AG04449 (cell line): Measurements from ENCODE around the gene ATE1.

Source experiments
- CTCF ChIA-PET: fragments of 350-600 bp; formaldehyde crosslinking; extraction: SDS; loops from one replicate; lab custom pipeline; 2021; ENCODE audit warnings: antibody characterized with exemption; lab: Yijun Ruan, JAX
- POLR2A ChIA-PET: fragments of 400-600, 350-600 bp; formaldehyde crosslinking; extraction: SDS; loops from one replicate; lab custom pipeline; 2020; ENCODE audit warnings: antibody characterized with exemption, inconsistent platforms; lab: Yijun Ruan, JAX
- DNase-seq: peaks from one replicate; pipeline ENCODE4 v3.0.0-alpha.2; 2010; ENCODE audit warnings: low read depth, low spot score
- H3K4me3 ChIP-seq: 2 replicates; pipeline ENCODE4 v1.5.1; 2011; ENCODE audit warnings: low read depth, mild to moderate bottlenecking, control low read depth, low read length
- TF ChIP-seq, protein P1 (sequence below): IDR thresholded peaks from one replicate; pipeline ENCODE4 v1.5.1; 2011; ENCODE audit warnings: mild to moderate bottlenecking, moderate library complexity, low read length, control low read depth, inconsistent platforms; ENCODE audit not compliant: insufficient read depth; ENCODE audit errors: missing control alignments

Gene ATE1

DNA sequence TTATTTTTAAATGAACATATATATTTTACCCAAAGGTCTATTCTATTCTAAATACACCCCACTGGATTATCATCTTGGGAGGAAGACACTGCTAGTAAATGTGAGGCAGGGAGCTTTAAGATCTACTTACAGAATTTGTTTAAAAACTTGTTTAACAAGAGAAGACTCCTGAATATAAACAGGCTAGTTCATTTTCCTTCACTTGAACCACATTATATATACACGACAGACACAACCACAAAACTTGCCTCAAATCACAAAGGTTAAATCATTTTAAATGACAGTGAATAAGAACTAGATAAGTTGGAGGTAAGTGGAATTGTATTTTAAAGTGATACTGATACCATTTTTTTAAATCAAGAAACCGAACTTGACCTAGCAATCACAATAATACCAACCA is 109.2 kb downstream of the ATE1 start:
- H3K4me3 ChIP-seq: no peak overlapping the region
- TF ChIP-seq, protein P1, sequence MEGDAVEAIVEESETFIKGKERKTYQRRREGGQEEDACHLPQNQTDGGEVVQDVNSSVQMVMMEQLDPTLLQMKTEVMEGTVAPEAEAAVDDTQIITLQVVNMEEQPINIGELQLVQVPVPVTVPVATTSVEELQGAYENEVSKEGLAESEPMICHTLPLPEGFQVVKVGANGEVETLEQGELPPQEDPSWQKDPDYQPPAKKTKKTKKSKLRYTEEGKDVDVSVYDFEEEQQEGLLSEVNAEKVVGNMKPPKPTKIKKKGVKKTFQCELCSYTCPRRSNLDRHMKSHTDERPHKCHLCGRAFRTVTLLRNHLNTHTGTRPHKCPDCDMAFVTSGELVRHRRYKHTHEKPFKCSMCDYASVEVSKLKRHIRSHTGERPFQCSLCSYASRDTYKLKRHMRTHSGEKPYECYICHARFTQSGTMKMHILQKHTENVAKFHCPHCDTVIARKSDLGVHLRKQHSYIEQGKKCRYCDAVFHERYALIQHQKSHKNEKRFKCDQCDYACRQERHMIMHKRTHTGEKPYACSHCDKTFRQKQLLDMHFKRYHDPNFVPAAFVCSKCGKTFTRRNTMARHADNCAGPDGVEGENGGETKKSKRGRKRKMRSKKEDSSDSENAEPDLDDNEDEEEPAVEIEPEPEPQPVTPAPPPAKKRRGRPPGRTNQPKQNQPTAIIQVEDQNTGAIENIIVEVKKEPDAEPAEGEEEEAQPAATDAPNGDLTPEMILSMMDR: no peak
- POLR2A ChIA-PET: no interaction called here
- CTCF ChIA-PET: interaction anchor here (0.9 to 1.1 kb wide), 2 partner anchors 9 to 868 kb away, joined by 3 read pairs; no protein-coding TSS in a partner anchor
- DNase-seq: no peak

DNA sequence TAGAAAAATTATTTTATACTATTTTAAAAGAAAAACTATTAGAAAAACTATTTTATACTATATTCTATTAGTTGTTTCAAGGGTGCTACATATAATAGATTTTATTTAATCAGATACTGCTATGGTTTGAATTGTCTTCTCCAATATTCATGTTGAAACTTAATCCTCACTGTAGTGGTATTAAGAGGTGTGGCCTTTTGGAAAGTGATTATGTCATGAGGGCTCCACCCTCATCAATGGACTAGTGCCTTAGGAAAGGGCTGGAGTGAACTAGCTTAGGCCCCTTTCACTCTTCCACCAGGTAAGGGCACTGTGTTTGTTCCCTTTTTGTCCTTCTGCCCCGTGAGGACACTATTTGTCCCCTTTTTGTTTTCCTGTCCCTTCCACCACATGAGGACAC is 111.6 kb downstream of the ATE1 start:
- ChIA-PET POLR2A (no interaction called here), CTCF (no interaction called here)
- H3K4me3 ChIP-seq: no peak overlapping the region
- TF ChIP-seq, protein P1: no peak
- no peak for DNase-seq

DNA sequence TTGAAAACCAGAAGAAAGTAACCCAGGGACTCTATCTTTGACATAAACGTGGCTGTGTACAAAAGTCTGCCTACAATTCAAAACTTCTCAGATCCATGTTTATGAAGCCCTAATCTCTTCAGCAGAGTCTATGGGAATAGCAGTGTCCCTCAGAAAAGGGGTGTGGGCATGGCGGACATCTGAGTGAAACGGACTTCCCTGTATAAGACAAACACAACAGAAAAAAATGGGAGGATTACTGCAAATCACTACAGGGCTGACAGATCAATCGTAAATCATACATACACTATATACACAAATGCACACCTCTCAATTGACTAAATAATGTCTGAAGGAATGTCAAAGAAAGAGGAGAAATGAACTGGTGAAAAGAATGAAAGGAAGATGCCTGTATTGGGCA is 114.0 kb downstream of the ATE1 start:
- POLR2A ChIA-PET: no interaction called here
- DNase-seq: no peak
- TF ChIP-seq, protein P1: no peak
- CTCF ChIA-PET: interaction anchor here (1.4 to 2.2 kb wide), 3 partner anchors 10 to 16 kb away, joined by 3 to 18 read pairs (median 11); no protein-coding TSS in a partner anchor
- no peak overlapping the region for H3K4me3 ChIP-seq

DNA sequence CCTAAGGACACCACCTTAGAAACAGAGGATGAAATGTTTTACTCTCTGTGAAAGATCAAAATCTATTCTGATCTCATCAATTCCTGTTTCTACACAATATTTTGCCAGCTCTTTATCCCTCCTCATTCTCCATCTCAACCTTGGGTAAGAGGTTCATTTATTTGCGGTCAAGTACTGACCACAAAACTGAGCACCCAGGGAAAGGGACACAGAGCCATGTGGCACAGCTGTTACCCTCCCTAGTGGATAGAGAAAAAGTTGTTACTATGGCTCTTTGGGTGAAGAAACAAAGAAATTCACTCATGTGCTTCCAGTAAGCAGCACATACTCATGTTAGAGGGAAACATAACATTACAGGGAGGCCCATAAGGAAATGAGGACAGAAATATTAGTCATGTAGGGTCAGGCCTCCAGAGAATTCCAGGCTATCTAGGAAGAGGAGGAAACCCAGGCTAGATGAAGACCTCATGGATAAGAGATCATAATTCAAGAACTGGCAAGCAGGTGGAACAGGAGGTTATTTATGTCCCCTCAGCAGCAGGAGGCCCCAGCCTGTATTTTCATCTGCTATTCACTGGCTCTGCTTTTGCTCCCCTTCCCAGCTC is 114.5 kb downstream of the ATE1 start:
- H3K4me3 ChIP-seq: no peak overlapping the region
- TF ChIP-seq, protein P1: no peak
- CTCF ChIA-PET: interaction anchor here (1.9 kb wide), 1 partner anchor 10 kb away, joined by 11 read pairs; no protein-coding TSS in a partner anchor
- no peak for DNase-seq
- POLR2A ChIA-PET: no interaction called here

DNA sequence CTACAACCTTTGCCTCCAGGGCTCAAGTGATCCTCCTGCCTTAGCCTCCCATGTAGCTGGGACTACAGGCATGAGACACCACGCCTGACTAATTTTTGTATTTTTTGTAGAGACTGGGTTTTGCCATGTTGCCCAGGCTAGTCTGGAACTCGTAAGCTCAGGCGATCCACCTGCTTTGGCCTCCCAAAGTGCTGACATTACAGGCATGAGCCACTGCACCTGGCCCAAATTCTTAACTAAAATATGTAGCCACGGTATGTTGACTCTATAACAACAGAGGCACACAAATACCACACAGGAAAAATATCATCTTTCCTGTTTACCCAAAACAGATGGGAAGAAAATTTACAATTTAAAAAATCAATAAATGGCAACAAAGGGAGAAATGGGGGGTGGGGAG is 115.8 kb downstream of the ATE1 start:
- no peak for DNase-seq
- H3K4me3 ChIP-seq: no peak overlapping the region
- TF ChIP-seq, protein P1: no peak
- CTCF ChIA-PET: interaction anchor here (1.9 kb wide), 1 partner anchor 11 kb away, joined by 11 read pairs; no protein-coding TSS in a partner anchor
- POLR2A ChIA-PET: no interaction called here

DNA sequence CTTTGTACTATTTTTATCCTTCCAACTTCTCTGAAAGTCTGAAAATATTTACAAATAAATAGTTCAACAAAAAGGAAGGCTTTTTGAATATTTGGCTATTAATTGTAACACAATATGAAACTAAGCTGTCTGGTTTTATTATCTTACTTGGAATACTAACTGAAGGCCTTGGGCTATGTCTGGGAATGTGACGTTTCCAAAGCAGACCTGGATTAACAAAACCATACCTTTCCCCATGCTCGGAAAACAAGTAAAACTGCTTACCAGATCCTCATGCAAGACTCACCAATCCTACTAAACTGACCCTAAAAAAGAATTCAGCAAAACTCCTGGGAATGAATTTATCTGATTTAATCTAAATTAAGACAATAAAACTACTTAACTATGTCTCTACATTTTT is 116.4 kb downstream of the ATE1 start:
- TF ChIP-seq, protein P1: no peak
- DNase-seq: no peak
- H3K4me3 ChIP-seq: no peak overlapping the region
- ChIA-PET CTCF (no interaction called here), POLR2A (no interaction called here)
